Stimulated activated CD4-positive, alpha-beta T cell treated with anti-CD3 and anti-CD28 coated beads, Interleukin-12 subunit alpha, Interleukin-12 subunit beta, amount 100 ng/mL, for 48 hours (primary cell): Measurements from ENCODE around the gene AUTS2.

Experiments used
- DNase-seq, 3 donors: peaks; one replicate each; pipeline ENCODE4 v3.0.0-alpha.2; 2020; ENCODE audit warnings: low read depth in 2 of 3, low spot score in 1 of 3

Gene AUTS2

DNA sequence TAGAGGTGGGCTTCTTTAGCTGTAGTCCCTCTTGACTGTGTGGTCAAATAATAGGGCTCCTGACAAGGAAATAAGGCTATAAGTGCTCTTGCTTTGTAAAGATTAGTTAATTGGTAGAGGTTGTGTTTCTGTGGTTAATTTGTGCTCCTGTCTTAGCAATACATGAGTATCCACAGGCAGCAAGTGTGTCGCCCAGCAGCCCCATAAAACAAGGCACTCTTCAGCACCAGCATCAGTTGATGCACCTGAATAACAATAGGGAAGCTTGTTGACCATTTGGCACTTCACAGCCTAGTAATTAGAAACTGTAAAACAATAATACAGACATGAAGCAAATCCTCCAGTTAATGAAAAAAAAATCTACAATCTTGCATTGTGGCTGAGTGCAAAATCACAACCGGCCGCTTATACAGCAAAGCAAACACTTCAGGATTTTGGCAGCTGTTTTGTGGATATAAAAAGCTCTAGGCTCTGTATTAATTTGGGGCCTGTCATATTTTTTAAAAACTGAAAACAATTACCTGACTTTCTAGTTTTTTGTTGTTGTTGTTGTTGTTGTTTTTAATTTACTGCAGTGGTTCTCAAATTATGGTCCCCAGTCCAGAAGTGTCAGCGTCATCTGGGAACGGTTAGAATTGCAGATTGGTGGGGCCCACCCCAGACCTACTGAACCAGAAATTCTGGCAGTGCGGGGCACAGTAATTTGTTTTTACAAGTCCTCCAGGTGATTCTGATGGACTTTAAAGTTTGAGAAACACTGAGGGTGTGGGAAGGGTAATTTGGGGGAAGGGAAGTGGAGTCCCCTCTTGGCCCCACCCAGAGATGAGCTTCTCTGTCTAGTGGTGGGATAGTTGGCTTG, 56.8 kb downstream of the AUTS2 start:
- DNase-seq = no peak

DNA sequence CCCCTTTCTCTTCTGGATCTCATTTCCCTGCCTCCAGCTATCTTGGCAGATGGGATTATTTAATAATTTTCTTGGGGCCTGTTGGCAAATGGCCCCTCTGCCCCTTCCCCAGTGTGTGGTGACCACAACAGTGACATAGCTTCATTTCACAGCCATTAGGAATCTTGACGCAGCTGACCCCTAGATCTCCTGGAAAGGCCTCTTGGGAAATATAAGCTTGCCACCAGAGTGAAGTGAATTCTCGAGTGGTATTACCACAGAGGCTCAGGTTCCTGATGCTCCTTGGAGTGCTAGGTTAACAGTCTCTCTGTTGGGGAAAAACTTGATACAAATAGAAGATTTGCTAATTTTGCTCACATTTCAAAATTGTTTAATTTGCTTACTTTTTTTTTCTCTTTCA, 57.8 kb downstream of the AUTS2 start:
- no peak for DNase-seq

DNA sequence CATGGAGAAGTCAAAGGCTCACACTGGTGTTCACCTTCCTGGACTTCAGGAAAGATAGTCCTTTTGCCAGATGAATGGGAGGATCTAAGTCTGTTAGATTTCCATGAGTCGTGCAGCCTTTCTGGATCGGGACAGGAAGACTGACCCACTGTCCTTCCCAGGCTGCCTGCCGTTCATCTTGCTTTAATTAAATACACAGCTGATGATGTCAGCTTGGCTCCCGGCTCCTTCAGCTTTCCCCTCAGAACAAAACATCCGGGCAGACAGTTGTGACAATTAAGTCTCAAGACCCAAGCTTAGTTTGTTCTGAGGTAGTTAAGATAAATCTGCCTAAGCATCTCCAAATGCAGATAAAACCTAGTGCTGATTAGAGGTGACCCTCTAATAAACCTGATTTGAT, 58.6 kb downstream of the AUTS2 start:
- no peak for DNase-seq

DNA sequence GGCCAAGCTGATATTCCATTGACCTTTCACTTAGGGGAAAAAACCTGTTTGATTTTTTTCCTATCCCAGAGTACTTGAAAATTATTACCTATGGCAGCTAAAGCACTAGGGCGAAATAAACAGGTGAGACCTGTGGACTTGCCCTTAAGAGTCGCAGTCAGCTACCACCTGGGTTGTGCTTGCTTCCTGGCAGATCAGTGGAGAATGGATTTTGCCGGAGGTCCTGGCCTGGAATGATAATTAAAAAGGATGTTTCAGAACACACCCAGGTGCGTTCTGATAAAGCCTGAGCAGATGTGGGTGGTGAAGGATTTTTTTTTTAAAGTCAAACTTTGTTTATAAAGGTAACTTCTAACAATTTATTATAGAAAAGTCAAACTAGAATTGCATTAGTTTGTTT, 59.1 kb downstream of the AUTS2 start:
- no peak for DNase-seq

DNA sequence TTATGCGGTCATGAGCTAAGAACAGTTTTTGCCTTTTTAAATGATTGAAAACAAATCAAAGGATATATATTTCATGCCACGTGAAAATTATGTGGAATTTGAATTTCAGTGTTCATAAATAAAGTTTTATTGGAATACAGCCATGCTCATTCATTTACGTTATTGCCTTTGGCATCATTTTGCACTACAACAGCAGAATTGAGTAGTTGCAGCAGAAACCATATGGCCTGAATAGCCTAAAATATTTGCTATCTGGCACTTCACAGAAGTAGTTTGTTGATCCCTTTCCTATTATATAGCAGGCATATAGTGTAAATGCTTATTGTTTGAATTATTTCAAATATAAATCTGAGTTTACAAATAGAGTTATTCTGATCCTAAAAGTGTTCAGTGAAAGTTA, 59.7 kb downstream of the AUTS2 start:
- DNase-seq = no peak

DNA sequence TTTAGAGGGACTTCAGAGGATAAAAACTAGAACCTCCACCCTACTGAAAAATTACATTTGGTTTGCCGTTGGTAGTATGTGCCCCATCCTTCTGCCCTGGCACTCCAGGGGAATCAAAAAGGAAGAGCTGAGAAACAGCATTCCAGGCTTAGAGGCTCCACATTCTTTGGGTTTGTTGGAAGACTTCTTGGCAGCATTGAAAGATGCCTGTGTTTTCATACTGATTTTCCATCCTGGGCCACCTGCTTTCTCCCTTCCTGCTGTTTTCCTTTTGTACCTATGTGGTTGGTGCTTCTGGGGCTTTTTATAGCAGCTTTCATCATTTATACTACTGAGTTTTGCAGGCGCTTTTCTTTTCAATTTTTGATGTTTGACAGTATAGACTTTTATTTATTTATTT, 61.7 kb downstream of the AUTS2 start:
- DNase-seq = no peak

DNA sequence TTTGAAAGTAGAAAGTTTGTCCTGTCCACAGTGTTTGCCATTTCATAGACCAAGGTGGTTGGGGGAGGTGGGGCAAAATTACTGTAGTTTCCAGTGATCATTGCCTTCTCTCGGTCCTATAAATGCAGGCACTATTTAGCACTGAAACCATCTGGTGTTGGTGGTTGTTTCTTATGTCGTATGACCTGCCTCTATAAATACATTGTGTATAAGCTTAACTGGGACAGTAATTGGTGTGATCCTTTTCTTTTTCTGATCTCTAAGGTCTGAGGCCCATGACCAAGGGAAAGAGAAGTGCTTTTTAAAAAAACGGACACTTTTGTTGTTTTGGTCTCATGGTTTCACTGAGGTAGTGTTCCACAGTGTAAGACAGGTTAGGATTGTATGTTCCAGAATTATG, 63.1 kb downstream of the AUTS2 start:
- DNase-seq = no peak

DNA sequence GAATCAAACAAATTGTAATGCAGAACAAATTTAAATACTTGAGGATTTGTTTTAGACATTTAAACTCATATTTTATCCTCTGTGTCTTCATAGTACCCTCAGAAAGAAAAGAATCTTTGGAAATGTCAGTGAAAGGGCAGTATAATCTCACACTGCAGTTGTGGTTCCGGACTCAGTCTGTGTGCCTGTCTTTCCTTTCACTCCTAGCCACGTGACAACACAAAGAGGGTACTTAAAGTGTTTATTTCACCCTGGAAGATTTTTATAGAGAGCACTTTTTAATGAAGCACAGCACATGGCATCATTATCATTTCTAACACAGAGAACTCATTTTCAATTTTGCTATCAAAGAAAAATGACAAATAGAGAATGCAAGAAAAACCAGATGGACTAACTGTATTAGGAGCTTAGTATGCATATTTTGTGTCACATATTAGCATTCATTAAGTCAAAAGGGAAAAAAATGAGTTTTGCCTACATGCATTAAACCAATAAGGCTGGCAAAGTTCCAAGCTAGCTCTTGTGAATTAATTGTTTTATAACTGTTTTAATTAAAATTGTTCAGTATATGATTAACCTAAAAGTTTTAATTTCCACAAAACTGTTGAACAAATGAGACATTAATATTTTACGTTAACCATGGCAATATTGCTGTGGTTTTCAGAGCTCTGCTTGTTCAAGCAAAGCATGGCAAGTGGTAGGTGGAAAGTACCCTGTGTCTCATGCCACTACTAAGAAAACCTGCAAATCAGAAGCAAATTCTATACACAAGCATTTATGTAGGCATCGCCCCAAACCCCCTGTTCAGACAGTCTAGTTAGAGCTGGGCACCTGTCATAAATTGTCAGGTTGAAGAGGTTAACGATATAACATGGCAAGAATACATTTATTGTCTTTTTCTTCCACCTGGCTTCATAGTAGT, 65.9 kb downstream of the AUTS2 start:
- DNase-seq = no peak

DNA sequence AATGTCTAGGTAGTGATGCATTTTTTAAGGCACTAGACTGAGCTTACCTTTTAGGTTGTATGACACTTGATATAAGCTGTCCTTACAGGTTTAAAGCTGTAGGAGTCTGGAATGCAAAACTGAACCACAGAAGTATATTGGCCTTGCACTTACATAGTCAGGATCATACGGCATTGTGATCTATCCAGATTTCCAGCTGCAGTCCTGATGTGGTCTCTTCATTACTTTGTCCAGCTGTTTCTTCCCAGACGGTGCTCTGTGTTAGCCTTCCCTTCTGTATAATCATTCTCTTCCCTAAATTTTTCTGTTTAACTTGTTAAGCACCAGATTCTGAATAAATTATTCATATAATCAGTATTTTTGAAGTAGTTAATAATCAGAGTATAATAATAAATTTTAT, 67.1 kb downstream of the AUTS2 start:
- no peak for DNase-seq

DNA sequence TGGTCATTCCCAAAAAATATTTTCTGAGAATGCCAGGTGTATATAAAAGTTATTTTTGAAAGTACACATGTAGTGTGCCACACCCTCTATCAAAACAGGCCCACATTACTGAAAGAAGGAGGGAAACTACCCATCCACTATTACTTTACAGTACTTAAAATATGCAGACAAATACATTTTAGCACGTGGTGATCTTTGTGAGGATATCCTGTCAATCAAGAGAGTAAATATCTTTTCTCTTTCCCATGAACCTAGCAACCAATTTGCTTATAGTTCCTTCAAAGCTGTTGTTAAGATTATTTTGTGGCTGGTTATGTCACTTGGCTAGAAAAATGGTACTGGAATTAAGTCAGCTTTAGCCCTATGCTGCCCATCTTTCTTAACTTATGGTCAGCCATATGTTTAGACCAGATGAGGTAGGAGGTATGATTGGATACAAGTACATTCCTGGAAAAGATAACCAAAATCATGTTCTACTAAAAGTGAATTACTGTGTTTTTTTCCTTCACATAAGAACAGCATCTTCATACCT, 70.1 kb downstream of the AUTS2 start:
- DNase-seq = no peak

DNA sequence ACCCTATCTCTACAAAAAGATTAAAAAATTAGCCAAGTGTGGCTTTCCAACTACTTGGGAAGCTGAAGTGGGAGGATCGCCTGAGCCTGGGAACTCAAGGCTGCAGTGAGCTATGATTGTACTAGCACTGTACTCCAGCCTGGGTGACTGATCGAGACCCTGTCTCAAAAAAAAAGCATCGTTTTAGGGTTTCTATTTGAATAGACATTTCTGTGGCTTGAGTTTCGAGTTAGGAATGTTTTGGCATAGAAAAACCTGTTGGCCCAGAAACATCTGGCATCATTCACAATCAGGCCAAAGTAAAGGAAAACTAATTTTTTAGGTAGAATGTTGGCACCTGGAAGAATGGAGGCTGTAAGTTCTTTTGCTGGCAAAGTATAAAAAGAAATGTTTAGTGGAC, 72.4 kb downstream of the AUTS2 start:
- DNase-seq = no peak

DNA sequence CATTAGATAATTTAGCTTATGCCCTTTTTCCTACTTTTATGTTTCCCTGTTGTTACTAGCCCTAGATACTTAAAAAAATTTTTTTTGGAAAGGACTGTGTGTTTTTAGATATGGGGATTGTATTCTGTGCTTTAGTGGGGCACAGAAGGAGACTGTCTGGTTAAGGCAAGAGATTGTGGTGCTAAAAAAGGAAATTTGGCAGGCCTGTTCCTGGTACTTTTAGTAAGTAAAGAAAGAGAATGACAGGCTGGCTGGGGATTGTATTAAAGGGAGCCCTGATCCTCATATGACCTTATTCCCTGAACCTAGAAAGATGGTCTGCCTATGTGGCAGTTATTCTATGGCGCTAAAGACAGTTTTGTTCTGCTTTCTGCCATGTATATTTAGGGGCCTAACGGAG, 74.8 kb downstream of the AUTS2 start:
- DNase-seq = no peak

DNA sequence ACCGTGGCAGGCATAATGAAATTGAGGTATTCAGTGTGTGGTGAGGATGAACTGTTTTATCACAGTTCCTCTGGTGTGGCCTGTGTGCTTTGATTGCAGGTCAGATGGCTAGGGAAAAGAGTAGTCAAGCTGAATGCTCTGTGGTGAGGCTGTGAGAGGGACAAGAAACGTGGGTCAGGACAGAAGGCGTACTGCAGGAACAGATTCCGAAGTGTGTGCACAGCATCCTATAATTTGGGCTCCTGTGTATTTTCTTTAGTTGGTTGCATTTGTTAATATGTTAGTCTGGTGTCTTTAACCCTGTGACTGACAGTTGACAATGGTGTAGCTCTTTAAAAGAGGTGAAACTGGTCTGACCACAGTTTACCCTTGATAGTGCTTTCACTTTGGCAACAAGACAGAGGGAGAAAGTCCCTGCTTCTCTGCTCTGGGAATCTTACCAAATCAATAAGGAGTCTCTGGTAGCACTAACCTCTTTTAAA, 76.5 kb downstream of the AUTS2 start:
- no peak for DNase-seq

DNA sequence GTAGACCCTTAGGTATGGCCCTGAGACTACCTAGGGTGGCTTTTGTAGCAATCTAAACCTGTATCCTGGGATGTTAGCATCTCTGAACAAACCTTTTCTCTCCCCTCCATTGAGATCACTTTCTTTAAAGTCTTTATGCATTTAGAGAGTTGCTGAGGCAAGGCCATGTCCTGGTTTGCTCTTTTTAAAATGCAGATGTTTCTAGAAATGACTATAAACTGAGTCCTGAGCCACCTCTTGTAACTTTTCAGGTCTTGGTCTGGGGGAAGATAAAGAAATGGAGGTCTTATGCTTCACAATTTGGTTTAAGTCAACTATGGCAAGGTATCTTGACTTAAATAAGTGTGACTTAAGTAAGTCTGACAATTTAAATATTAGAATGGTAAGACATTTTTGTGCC, 78.0 kb downstream of the AUTS2 start:
- no peak for DNase-seq

DNA sequence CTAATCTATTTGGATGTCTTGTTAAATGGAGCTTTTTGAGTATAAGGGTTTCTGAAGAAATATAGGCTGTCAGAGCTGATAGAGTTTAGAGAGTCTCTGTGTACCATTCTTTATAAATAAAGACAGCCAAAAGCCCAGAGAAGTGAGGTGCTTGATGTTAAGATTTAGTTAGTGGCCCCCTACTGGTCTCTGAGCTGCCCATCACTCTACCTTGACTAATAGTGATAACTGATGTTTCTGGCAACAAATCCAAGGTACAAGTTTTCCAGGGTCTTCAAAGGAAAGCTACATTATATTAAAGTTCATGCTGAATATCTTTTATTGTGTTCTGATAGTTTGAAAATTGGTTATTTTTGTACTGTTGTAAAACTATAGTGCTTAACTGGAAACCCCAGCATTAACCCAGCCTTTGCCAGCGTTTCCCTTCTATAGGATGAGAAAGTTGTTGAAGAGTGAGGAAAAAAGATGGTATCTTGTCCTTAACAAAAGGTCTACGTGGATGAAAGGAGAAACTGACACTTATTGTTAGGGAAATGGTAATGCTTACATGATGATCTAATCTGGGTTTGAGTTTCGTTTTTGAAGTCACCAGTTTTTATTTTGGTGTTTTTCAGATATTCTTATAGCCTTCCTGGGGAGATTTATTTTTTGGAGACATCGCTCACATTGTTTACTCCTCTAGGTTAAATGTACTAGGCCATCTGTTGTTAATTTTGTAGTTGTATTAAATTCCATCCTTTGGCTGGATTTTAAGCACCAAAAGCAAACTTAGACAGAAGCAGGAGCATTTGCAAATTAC, 79.0 kb downstream of the AUTS2 start:
- no peak for DNase-seq

DNA sequence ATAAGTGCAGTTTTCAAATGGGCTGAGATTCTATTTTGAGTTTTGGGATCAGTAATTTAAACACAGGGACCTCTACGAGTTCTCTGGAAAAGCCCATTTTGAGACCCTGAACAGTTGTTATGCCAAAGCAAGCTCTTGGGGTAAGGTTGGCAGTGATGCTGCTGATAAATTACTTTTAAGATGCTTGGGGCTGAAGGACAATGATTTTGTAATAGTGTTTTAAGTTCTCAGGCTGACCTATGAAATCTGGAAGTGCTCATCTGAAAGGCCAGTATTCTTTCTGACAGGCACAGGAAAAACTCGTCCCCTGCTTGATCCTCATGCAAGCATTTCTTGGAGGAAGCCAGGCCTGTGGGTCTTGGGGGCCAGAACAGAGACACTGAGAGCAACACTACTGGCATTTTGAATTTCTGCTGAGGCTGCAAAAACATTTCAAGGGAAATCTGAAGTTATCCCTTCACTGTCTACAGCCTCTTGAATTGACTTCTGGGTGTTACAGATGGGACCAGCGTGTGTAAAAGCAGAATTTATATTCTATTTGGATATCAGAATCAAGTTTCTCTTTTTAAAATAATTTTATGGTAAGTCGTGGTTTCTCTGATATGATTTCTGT, 79.7 kb downstream of the AUTS2 start:
- no peak for DNase-seq

DNA sequence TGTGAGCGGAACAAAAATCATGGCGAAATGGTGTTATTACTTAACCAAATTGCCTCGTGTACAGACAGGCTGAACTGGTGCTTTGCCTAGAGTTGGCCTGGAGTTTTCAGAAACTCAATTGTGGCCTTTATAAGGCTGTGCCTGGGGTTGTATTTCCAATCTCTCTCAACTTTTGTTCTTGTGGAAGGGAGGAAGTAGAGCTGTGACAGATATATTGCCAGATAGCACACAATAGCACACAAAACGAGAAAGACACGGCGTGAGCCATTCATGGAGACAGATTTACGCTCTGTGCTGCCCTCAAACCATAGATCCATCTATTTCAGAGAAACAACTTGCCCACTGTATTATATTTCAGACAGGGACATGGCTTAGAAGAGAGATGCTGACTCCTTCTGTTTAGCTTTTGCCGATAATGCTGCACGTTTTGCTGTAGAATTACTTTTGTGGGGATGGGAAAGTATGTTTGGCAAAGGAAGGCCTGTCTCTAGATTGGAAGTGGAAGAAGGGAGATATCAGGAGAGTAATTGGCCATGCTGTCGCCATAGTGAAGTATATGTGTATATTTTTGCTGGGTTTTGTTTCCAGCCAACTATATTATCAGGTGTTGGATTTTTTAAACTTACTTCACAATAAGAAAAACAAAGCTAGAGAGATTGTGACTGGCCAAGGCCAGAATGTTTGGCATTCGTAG, 80.4 kb downstream of the AUTS2 start:
- DNase-seq = no peak

DNA sequence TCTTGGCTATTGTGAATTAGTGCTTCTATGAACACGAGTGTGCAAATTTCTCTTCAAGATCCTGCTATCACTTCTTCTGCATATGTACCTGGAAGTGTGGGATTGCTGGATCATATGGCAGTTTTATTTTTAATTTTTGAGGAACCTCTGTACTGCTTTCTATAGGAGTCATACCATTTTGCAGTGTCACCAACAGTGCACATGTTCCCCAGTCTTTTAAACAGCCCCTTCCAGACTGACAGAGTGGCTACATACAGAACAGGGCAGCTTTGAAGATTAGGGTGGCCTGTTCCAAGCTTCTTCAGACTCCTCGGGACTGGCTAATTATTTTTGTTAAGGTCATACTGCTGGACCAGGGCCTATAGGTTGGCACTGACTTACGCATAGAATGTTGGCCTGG, 82.9 kb downstream of the AUTS2 start:
- no peak for DNase-seq

DNA sequence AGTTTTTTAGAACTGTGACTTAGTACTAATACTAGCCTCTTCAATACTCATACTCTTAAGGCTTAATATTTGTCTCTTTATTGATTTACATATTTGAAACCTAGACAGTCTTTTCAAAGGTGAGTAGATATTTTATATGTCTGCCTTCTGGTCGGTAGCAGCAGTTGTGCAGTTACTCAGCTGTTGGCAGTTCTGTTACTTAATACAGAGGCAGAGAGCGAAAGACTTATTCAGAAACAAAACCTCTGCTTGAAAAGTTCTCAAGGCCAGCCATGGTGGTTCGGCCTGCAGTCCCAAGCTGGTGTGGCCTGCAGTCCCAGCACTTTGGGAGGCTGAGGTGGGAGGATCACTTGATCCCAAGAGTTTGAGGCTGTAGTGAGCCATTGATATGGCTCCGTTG, 84.2 kb downstream of the AUTS2 start:
- no peak for DNase-seq

DNA sequence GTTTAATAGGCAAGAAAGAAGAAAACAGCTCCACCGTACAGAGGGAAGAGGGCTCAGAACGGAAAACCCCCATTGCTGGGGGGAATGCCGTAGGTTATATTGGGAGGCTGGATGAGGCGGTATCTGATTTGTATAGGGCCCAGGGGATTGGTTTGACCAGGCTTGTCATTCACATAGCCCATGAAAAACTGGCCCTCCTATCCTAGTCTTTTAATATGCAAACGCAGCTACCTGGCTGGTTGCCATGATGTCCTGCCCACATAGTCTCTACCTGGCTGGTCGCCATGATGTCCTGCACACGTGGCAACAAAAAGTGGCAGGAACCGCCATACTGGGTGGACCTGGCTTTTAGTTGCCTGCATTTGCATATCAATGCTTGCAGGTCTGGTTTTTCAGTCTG, 84.7 kb downstream of the AUTS2 start:
- no peak for DNase-seq
